Activated effector memory CD4-positive, alpha-beta T cell treated with anti-CD3 and anti-CD28 coated beads, Interleukin-2, amount 50 U/mL, for 16 hours (primary cell): ENCODE data around the gene CWC27.
"Not testable (repeated sequence)": the region's sequence is repeated elsewhere in the genome, so short reads cannot be mapped to it uniquely, and the experiment has no call there.

Experiments
- DNase-seq: peaks from one replicate; pipeline ENCODE4 v3.0.0-alpha.2; 2020

CWC27 gene

DNA sequence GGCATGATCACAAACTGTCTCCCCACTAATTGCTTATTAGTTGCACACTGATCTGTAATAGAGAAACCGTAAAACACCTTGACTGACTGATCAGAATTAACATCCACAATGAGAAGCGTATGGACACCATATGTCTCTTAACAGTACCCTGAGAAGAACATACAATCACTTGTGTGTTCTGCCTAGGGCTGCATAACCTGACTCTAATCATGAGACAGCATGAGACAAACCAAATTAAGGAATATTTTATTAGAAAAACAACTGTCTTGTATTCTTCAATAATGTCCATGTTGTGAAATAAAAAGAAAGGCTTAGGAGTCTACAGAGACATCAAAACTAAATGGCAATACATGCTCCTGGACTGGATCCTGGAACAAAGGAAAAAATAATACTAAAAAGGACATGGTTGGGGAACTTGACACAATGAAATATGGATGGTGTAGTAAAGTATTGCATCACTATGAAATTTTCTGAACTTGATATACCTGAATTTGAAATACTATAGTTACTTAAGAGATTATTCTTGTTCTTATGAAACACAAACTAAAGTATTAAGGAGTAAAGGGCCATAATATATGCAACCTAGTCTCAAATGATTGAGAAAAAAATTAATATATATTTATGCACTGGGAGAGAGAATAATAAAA, 162.1 kb downstream of the CWC27 start:
- DNase-seq = no peak

DNA sequence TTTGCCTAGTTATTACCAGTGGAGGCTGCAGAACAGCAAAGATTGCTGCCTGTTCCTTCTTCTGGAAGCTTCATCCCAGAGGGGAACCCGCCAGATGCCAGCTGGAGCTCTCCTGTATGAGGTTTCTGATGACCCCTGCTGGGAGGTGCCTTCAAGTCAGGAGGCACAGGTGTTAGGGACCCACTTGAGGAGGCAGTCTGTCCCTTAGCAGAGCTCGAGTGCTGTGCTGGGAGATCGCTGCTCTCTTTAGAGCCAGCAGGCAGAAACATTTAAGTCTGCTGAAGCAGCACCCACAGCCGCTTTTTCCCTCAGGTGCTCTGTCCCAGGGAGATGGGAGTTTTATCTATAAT, 170.7 kb downstream of the CWC27 start:
- DNase-seq = not testable (repeated sequence)

DNA sequence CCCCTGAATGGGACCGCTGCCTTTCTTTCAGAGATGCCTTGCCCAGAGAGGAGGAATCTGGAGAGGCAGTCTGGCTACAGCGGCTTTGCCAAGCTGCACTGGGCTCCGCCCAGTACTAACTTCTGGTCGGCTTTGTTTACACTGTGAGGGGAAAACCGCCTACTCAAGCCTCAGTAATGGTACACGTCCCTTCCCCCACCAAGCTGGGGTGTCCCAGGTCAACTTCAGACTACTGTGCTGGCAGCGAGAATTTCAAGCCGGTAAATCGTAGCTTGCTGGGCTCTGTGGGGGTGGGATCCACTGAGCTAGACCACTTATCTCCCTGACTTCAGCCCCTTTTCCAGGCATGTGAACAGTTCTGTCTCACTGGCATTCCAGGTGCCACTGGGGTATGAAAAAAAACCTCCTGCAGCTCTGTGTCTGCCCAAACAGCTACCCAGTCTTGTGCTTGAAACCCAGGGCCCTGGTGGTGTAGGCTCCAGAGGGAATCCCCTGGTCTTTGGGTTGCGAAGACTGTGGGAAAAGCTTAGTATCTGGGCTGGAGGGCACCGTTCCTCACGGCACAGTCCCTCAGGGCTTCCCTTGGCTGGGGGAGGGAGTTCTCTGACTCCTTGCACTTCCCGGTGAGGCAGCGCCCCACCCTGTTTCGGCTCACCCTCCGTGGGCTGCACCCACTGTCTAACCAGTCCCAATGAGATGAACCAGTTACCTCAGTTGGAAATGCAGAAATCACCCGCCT, 171.2 kb downstream of the CWC27 start:
- DNase-seq = no peak

DNA sequence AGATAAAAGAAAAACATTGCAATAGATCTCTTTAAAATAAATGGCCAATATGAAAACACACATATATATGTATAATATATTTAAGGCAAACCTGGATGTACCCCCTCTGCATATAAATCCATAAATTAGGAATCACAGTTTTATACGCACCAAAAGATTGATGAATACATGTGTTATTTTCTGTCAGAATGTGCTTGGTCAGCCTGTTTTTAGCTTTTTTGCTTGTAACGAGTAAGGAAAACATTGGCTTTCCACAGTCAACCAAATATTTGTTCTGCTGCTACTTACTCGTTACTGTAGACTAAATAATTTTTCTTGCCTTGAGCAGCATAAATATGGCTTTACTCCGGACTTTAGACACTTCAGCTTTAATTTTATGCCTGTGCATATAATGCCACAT, 173.7 kb downstream of the CWC27 start:
- DNase-seq = no peak

DNA sequence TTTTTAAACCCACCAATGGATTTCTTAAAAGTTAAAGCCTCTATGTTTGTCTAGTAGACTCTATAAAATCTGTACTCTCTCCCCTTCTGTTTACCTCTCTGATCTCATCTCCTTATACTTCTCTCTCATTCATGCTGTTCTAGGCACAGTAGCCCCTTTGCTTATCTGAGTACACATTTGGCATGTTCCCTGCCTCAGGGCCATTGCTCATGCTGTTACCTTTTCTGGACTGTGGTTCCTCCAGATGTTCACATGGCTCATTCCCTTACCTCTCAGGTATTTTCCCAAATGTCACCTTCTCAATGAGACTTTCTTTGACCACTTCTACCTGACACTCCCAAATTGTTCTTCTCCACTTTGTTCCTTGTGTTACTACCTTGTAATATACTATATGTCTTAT, 176.1 kb downstream of the CWC27 start:
- DNase-seq = no peak

DNA sequence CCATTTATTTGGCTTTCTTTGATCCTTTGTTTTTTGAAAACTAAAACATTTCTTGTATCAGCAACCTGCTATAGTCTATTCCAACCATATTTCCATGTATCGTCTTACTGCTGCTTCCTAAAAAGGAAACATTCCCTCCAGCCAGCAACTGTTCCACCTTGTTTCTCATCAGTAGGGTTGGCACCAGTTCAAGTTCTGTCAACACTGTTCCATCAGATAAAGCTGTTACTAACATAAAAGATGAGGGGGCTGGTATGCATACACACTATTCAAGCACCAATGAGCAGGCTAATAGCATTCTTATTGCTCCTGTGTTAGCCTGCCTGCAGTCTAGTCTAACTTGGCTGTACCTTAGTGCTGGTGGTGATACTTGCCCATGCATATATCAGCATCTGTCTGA, 178.3 kb downstream of the CWC27 start:
- DNase-seq = no peak

DNA sequence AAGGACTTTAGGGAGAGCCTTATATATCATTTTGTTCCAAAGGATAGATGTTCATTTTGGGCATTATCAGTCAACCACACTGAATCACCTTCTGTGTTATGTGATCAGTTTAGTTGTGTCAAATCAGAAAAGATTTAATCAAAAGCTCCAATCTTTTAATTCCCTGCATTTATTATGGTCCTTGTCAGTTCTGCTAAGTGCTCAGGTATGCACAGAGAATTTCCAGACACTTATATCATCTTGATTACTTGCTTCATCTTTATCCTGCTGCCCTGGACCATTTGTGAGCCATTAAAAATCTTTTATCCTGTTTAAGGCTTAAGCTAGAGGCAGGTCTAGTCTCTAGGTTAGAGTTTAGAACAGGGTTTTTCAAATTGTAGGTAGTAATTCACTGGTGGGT, 179.1 kb downstream of the CWC27 start:
- DNase-seq = no peak

DNA sequence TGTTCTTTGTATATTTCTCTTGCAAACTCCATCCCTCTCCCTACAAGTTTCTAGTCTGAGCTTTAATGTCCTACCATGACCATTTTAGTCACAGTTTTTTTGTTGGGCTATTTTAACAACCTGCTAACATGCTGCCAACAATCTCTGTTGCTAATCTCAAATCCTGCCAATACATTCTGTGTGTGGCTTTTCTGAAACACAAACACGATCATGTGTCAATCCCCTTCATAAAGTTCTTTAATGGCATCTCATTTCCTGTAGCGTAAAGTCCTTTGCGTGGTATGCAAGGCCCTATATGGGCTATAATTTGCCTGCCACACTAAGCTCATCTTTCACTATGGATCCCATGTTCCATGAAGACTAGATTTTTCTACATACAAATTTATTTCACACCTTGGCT, 180.6 kb downstream of the CWC27 start:
- DNase-seq = no peak

DNA sequence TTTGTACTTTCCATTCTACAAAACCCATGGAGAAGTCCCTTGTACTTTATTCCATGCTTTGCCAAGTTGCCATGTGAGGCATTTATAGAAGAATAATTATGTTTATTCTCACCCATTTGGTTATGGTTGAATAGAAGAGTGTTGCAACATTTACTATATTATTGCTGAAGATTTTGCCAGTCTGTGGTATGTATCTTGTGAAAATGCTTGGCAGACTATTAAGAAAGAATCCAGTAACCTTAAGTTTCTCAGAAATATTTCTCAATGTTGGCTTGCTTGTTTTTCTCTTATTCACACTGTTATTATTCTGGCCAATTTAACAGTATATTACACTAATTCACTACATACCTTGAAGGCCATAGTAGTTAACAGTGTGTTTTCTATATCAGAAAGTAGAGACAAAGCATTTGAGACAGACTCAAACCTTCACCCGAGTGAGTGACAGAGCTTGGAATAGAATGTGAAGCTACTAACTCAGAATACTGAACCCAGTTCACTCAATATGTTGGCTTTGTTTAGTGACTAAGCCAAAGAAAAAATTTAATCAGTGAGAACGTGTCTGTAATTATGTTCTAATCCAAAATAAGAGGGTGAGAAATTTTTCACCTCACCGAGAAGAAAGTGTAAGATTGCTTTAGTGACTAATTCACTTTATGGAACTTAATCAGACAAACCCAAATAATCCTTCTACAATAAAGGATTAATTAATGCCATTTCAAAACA, 184.4 kb downstream of the CWC27 start:
- DNase-seq = no peak

DNA sequence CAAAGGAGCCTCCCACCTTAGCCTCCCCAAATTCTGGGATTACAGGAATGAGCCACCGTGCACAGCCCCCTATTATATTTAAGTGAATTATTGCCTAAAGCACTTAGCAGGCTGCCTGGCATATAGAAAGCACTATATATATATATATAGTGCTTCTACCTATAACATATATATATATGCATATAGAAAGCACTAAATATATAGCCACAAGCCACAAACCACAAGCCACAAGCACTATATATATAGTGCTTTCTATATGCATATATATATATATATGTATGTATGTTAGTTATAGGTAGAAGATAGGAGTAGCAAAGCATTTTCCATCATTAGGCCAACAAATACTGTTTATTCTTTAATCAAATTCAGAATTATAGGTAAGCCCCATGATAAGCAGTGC, 185.8 kb downstream of the CWC27 start:
- no peak for DNase-seq

DNA sequence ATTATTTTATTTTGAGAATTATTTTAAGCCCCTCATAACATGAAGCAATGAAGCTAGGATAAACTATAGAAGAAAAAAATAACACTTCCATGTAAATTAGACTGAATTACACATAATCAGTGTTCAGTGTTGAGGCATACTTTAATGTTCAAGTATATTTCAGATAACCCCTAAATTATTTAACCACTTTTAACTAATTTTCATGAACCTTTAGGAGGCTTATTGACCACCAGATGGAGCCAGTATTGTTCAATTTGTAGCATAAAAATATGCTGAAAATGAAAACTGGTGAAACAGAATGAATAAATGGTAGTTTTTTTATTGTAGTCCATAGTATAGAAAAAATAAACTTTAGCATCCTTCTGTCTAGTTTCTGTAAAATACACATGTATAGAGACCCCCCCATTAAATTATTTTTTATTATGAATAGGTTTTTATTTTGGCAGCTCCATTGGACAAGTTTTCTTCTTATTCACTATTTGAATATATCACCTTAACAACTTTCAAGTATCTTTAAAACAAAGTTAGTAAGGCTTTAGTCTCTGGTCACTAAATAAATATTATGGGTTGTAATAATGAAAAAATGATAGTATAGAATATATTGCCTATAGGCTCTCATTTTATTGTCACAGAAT, 190.1 kb downstream of the CWC27 start:
- no peak for DNase-seq

DNA sequence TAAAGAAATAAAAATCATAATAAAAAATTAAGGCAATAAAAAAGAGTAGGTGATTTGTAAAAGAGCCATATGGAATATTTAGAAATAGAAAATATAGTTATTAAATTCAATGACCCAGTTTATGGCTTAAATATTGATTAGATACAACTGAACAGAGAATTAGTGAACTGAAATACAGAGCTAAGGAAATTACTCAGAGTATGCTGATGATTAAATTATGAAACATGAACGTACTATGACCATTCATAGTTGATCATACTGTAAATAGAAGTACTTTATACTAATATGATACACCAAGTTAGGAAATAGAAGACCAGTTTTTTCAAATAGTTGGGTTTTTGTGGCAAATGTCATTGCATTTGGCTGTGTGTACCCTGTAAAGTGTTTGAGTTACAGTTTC, 194.5 kb downstream of the CWC27 start:
- no peak for DNase-seq

DNA sequence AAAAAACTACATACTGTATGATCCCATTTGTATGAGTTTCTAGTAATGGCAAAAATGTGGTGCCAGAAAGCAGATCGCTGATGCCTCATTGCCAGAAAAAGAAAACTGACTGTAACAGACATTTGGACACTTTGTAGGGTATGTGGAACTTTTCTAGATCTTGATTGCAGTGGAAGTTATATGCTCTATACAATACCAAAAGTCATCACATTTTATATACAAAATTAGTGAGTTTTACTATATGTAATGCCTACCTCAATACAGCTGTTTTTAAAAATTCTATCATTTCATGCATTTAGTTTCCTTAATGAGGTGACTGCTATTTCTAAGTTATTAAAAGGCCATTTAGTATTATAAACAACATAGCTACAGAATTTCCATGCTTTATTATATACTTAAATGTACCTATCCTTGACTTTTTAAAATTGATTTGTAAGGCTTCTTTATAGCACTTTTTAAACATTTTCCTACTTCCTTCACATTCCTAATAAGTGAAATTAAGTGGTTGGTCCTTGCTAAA, 199.9 kb downstream of the CWC27 start:
- DNase-seq = no peak

DNA sequence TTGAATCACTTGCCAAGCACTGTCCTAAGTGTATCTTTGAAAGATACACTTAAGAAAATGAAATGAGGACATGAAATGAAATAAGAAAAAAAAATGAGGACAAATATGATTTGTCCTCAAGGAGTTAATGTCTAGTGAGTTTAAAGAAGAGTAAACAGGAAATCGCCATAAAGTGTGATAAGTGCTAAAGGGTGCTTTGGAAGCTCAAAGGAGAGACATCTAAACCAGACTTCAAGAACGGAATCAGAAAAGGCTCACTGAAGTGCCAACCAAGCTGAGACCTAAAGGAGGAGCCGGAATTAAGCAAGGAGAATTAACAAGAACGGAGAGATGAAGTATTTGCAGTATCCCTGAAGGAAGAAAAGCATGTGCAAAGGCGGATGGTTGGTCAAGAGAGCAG, 200.8 kb downstream of the CWC27 start:
- no peak for DNase-seq

DNA sequence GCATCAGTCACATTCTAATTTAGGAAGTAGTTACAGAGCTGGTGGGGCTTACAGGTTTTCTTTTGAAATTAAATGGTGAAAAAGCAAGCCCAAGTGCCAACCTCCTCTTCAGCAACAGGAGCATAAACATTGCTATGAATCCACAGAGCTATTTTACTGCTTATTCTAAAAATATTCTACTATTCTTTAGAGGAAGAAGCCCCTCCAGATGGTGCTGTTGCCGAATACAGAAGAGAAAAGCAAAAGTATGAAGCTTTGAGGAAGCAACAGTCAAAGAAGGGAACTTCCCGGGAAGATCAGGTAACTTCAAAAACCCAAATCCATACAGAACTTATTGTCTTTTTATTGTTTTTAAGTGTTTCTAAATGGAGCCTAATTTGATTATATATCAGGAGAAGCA, 202.8 kb downstream of the CWC27 start:
- DNase-seq = no peak

DNA sequence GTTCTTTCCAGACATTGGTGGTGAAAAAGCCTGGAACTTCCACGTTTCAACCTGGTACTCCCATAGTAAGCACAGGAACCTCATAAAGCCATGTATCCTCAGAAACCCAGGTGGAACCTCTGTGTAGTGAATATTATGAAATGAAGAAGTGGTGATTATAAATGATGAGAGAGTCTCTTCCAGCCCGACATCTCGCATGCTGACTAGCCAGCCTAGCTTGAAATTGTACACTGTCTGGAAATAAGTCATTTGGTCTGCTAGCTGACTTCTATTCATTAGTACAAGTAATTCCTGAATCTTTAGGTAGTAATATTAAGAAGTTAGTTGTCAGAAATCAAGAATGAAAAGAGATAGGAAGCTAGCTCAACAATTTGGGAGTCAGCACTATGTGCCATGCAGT, 203.3 kb downstream of the CWC27 start:
- no peak for DNase-seq

DNA sequence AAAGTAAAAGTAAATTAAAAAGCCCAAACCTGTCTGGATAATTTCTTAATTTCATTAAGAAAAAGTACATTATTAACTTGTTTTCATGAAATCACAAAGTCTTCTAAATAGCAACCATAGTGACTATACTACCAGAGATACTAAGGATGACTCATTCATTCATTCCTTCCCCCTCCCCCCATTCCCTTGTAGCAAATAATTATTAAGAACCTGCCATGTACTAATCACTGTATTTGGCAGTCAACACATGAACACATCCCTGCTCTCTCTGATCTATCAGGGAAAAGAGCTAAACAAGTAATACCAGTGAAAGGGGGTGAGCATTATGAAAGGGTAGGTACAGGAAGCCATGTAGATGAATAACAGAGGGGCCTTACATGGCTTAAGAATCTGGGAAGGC, 203.9 kb downstream of the CWC27 start:
- DNase-seq = no peak

DNA sequence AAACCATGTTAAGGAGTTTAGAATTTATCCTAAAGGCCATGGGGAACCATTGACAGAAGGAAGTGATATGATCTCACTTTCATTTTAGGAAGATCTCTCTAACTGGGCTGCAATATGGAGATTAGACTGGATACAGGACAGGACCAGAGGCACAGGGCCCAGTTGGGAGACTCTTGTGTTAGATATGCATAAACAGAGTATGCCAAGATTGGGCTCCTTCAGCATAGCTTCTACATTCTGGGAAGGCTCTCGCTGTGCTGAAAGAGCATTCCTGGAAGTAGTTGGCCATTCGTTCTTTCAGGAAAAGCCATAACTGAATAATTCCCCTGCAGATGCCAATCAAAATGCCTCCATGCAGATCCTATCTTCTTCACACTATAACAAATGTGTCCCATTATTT, 204.5 kb downstream of the CWC27 start:
- DNase-seq = no peak

DNA sequence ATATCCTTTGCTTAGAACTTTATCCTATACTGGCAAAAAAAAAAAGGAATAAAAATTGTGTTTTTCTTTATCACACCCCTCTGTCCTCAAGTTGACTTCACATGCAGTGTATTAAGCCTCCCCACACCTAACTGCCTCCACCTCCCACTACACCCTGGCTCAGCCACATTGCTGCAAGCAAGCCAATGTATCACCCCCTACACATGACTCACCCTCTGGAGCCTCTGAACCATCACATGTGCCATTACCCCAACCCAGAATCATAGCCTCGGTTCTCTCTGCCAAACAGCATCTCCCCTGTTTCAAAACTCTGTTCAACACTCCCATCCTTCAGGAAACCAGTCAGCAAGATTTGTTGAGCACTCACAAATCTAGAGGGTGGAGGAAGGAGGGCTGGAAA, 209.0 kb downstream of the CWC27 start:
- DNase-seq = no peak

DNA sequence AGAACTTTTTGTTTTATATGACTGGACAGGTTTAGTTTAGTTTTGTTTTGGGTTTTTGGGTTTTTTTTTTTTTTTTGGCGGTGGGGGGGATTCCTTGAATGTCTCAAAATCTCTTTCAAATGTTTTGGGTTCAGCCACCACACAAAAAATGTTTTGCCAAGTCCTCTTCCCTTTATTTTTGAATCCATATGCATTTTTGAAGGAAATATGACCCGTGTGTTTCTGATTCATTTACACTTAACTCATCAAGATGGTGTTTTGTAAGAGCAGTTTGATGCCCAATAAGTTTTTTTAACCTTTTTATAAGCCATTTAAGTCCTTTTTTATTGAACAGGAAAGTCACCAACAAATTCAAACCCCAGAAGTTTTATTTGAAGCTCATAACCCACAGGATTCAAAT, 209.8 kb downstream of the CWC27 start:
- DNase-seq = no peak

DNA sequence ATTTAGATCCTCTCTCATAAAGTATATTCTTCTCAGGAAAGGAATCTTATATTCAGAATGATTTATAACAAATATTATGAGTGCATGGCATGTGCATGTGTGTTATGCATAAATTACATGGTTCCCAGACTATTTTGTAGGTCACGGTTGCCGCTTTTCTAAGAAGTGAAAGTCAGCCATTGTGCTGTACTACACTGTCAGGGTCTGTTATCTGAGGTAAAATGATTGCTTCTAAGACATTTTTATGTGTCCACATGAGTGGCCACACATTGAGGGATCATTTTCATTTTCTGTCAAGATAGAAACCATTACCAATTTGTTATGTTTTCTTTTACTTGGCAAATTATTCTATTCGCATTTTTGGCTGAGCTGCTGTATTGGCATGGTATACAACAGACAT, 210.8 kb downstream of the CWC27 start:
- DNase-seq = no peak

DNA sequence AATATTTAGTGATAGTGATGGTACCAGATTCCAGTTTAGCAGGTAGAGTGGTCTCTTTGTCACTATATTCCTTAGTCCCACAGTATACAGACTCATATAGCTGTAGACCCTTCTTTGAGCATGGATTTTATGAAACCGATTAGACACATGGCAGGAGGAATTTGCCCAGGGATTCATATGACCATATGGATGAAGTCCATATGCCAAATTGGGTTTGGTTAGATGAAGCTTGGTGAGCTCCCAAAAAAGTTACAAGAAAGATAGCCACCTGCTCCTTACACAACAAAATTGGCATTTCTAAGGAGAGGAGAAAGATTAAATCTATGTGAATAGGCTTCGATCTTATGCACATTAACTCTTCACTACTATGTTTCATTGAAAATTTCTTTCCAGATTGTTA, 211.4 kb downstream of the CWC27 start:
- DNase-seq = no peak

DNA sequence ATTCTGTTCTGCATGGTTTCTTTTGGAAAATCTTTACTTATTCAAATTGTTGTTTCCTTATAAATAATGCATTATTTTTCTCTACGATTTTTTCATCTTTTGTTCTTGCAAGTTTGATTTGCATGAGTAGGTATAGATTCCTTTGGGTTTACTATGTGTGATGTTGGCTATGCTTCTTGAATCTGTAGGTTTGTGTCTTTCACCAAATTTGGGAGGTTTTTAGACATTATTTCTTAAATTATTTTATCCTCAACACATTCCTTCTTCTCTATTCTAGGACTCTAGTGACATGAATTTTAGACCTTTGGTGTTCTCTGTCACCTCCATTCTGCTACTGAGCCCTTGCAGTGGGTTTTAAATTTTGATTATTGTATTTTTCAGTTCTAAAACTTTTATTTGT, 219.0 kb downstream of the CWC27 start:
- no peak for DNase-seq

DNA sequence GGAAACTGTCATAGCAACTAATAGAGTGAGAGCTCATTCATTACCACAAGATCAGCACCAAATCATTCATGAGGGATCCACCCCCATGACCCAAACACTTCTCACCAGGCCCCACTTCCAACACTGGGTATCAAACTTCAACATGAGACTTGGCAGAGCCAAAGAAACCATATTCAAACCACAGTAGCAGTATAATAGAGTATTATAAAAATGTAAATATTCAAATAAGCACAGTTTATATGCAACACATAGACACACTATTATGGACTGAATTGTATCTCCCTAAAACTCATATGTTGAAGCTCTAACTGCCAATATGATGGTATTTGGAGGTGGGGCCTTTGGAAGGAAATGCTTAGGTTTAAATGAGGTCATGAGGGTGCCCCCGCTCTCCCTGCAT, 240.5 kb downstream of the CWC27 start:
- DNase-seq = no peak
